Memory B cell (primary cell): ENCODE measurements around the gene CDKL1.

Experiments
- ATAC-seq: fragments of 150-1000 bp; cut with Tn5 transposase; 2 replicates; pipeline ENCODE4 v1.10.0; 2021; ENCODE audit warnings: low read depth, mild to moderate bottlenecking, moderate library complexity
- DNase-seq, 2 donors: peaks; one replicate each; pipeline ENCODE4 v3.0.0; 2022; ENCODE audit warnings: low spot score in 2 of 2
- H3K27ac Mint-ChIP-seq: one replicate; pipeline ENCODE4 v1.8.0; 2022; ENCODE audit warnings: mild to moderate bottlenecking, moderate library complexity, mixed read lengths
- H3K27me3 Mint-ChIP-seq: one replicate; pipeline ENCODE4 v1.8.0; 2022; ENCODE audit warnings: mixed read lengths
- H3K36me3 Mint-ChIP-seq: one replicate; pipeline ENCODE4 v1.8.0; 2022; ENCODE audit warnings: mild to moderate bottlenecking, mixed read lengths
- H3K4me1 Mint-ChIP-seq: one replicate; pipeline ENCODE4 v1.8.0; 2022; ENCODE audit warnings: mixed read lengths
- H3K4me3 Mint-ChIP-seq: one replicate; pipeline ENCODE4 v1.8.0; 2022; ENCODE audit warnings: mild to moderate bottlenecking, moderate library complexity, mixed read lengths
- H3K9me3 Mint-ChIP-seq: one replicate; pipeline ENCODE4 v1.8.0; 2022; ENCODE audit warnings: mixed read lengths

The CDKL1 gene

DNA sequence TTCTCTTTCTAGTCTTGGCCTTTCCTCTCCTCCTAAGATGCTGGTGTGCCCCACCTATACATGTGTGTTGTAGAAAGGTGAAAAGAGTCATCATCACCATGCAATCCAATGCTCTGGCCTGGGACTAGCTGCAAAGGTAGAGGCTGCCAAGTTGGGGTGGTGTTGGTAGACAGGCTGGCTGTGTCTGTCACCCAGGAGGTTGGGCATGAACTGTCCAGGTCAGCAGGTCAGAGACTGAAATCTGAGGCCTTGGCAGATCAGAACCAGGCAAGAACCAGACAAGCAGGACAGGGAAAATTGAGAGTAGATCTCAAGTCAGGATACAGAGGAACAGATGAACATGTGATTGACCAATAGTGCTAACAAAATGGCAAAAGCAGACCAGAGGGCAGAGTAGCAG lies 110.8 kb downstream of the CDKL1 start:
- Mint-ChIP-seq H3K4me1 (no peaks in the 10 kb centered on the region), H3K36me3 (peaks cover 9% of the 10 kb centered on the region), H3K27me3 (no peaks in the 10 kb centered on the region), H3K4me3 (no peak overlapping the region), H3K27ac (no peak overlapping the region), H3K9me3 (no peaks in the 10 kb centered on the region)
- ATAC-seq, result no peak
- DNase-seq, result no peak
